HG02973 (cell line): ENCODE measurements around the gene CROCC2.

Experiments
- ATAC-seq: cut with Tn5 transposase; IDR thresholded peaks from one replicate; pipeline ENCODE4 v1.9.1; 2021; ENCODE audit warnings: moderate library complexity; ENCODE audit not compliant: unreplicated experiment

CROCC2 gene

GRCh38 chr2:240996161-240996833 is 90.2 kb downstream of the CROCC2 start:
- no peak for ATAC-seq

GRCh38 chr2:240996834-240997140 is 90.7 kb downstream of the CROCC2 start:
- ATAC-seq = no peak

GRCh38 chr2:240997141-240997855 is 91.2 kb downstream of the CROCC2 start:
- ATAC-seq = no peak

GRCh38 chr2:240997856-240998705 is 91.9 kb downstream of the CROCC2 start, which contains the start of gene SNED1:
TSS of gene SNED1 (plus strand) at chr2:240998618. CDS start at chr2:240998838, 220 bp downstream.
- ATAC-seq = no peak

GRCh38 chr2:240998706-240998994 is 92.5 kb downstream of the CROCC2 start:
- no peak for ATAC-seq

GRCh38 chr2:240998995-240999791 is 93.1 kb downstream of the CROCC2 start:
- no peak for ATAC-seq

GRCh38 chr2:240999873-241000541 is 93.9 kb downstream of the CROCC2 start:
- ATAC-seq = no peak

- ATAC-seq = no peak
These were observed 94.7 kb downstream of the CROCC2 start for GRCh38 chr2:241000831-241001321.

GRCh38 chr2:241001413-241002274 is 95.5 kb downstream of the CROCC2 start:
- no peak for ATAC-seq

- ATAC-seq = no peak
These were observed 96.3 kb downstream of the CROCC2 start for GRCh38 chr2:241002275-241003046.

GRCh38 chr2:241003047-241003360 is 96.9 kb downstream of the CROCC2 start:
- ATAC-seq = no peak

- no peak for ATAC-seq
These were observed 97.2 kb downstream of the CROCC2 start for GRCh38 chr2:241003369-241003768.

- no peak for ATAC-seq
These were observed 97.9 kb downstream of the CROCC2 start for GRCh38 chr2:241003830-241004564.

GRCh38 chr2:241005569-241005968 is 99.4 kb downstream of the CROCC2 start:
- ATAC-seq = no peak

- ATAC-seq = no peak
These were observed 100.3 kb downstream of the CROCC2 start for GRCh38 chr2:241006412-241006811.

- no peak for ATAC-seq
These were observed 101.0 kb downstream of the CROCC2 start for GRCh38 chr2:241007111-241007510.

- ATAC-seq = no peak
These were observed 102.0 kb downstream of the CROCC2 start for GRCh38 chr2:241007880-241008710.
